ENCODE results near the gene MOGAT1. TPM values are rescaled to one million over a fixed set of nuclear protein-coding genes. Genes with fewer than 3 reads are reported as not detected.
"Not testable (repeated sequence)": the region's sequence is repeated elsewhere in the genome, so short reads cannot be mapped to it uniquely, and the experiment has no call there.

The MOGAT1 gene
- total and polyA plus RNA-seq, 8 donors, result 0.17 to 0.38 (median 0.29) TPM; not detected in 4

GRCh38 chr2:222715742-222716141 is 44.3 kb downstream of the MOGAT1 start:
- intact Hi-C loops (cut with DNase I), result no loop called here
- Histone ChIP-seq H3K27me3 (no peaks in the 10 kb centered on the region), H3K36me3 (no peaks in the 10 kb centered on the region), H3K4me1 (peaks cover 0 to 6% (median 5%) of the 10 kb centered on the region in 3 donors), H3K4me3 (no peak overlapping the region), H3K9me3 (no peaks in the 10 kb centered on the region), H3K27ac (no peak overlapping the region)
- WGBS, 2 donors, result 92% methylated on average over 9 of the region's 9 CpGs
- no peak for DNase-seq
- TF ChIP-seq CTCF (IDR thresholded peaks at IDR 0.05), result no peak
- FAIRE-seq, result no peak
- no peak for ATAC-seq

GRCh38 chr2:222719787-222720186 is 48.3 kb downstream of the MOGAT1 start:
- H3K4me1 ChIP-seq; intact Hi-C loops (cut with DNase I); H3K27me3 ChIP-seq; H3K9me3 ChIP-seq; DNase-seq; H3K27ac ChIP-seq; H3K36me3 ChIP-seq; H3K4me3 ChIP-seq; ATAC-seq; FAIRE-seq: not testable (repeated sequence)
- WGBS, 2 donors, result 93 to 96% methylated on average over 1 of the region's 1 CpG

- FAIRE-seq; intact Hi-C loops (cut with DNase I); H3K4me1 ChIP-seq; H3K9me3 ChIP-seq; H3K36me3 ChIP-seq; H3K27me3 ChIP-seq; H3K27ac ChIP-seq; ATAC-seq; H3K4me3 ChIP-seq; DNase-seq: not testable (repeated sequence)
- WGBS, 2 donors, result 97 to 100% methylated on average over 2 of the region's 2 CpGs
Observed at GRCh38 chr2:222721597-222721996, 50.1 kb downstream of the MOGAT1 start.

- Histone ChIP-seq H3K4me3 (no peak overlapping the region), H3K27ac (no peak overlapping the region), H3K9me3 (no peaks in the 10 kb centered on the region), H3K36me3 (no peaks in the 10 kb centered on the region), H3K27me3 (no peaks in the 10 kb centered on the region), H3K4me1 (no peaks in the 10 kb centered on the region)
- WGBS, 2 donors, result 81 to 84% methylated on average over 2 of the region's 2 CpGs
- intact Hi-C loops (cut with DNase I), result no loop called here
- FAIRE-seq (no peak), ATAC-seq (peak in 2 of 4 donors; percentile 16 to 18), DNase-seq (no peak)
- no peak for TF ChIP-seq CTCF (IDR thresholded peaks at IDR 0.05)
Observed at GRCh38 chr2:222722327-222722946, 51.0 kb downstream of the MOGAT1 start.

GRCh38 chr2:222724208-222724607 is 52.8 kb downstream of the MOGAT1 start:
- H3K4me1 ChIP-seq, result no peaks in the 10 kb centered on the region
- H3K36me3 ChIP-seq, result no peaks in the 10 kb centered on the region
- intact Hi-C loops (cut with DNase I), result no loop called here
- H3K27me3 ChIP-seq, result no peaks in the 10 kb centered on the region
- FAIRE-seq, result no peak
- no peak for TF ChIP-seq CTCF (IDR thresholded peaks at IDR 0.05)
- DNase-seq, result no peak
- ATAC-seq, result no peak
- no peaks in the 10 kb centered on the region for H3K9me3 ChIP-seq
- no peak overlapping the region for H3K27ac ChIP-seq
- H3K4me3 ChIP-seq, result no peak overlapping the region

- Histone ChIP-seq H3K36me3 (no peaks in the 10 kb centered on the region), H3K27me3 (no peaks in the 10 kb centered on the region), H3K4me1 (peaks cover 0 to 7% (median 0%) of the 10 kb centered on the region in 3 donors), H3K27ac (no peak overlapping the region), H3K4me3 (no peak overlapping the region), H3K9me3 (no peaks in the 10 kb centered on the region)
- intact Hi-C loops (cut with DNase I), result no loop called here
- FAIRE-seq (no peak), ATAC-seq (no peak), DNase-seq (no peak)
- 62 to 70% methylated on average over 3 of the region's 3 CpGs for WGBS, 2 donors
- no peak for TF ChIP-seq CTCF (IDR thresholded peaks at IDR 0.05)
Observed at GRCh38 chr2:222728621-222729020, 57.2 kb downstream of the MOGAT1 start.

All from pancreas (tissue), 10 donors.